Transverse colon (tissue), 4 donors: ENCODE measurements around the gene SLC35A4.

ENCODE experiments used
- CTCF ChIP-seq, 5 experiments: fragments of 200-600 bp in 3 of 5; fragments of 450-650 bp in 2 of 5; sonication (generic) in 3 of 5; IDR thresholded peaks; 1 replicate in 2 of 5; 2 replicates in 3 of 5; pipeline ENCODE4 v1.5.1; 2016 to 2017; ENCODE audit warnings: antibody characterized with exemption in 5 of 5, inconsistent platforms in 3 of 5, mild to moderate bottlenecking in 2 of 5, moderate library complexity in 1 of 5
- POLR2A ChIP-seq: fragments of 450-650 bp; IDR thresholded peaks from one replicate; pipeline ENCODE4 v1.6.1; 2016; ENCODE audit warnings: antibody characterized with exemption, mild to moderate bottlenecking, moderate library complexity
- POLR2AphosphoS5 ChIP-seq, 3 donors: sonication (generic); formaldehyde crosslinking; IDR thresholded peaks; one replicate each; pipeline ENCODE4 v1.6.1; 2016; ENCODE audit warnings: antibody characterized with exemption in 3 of 3

- TF ChIP-seq CTCF (IDR thresholded peaks at IDR 0.05) (no peak), POLR2AphosphoS5 (IDR thresholded peaks at IDR 0.05) (no peak), POLR2A (no peak)
These were observed 10.2 kb upstream of the SLC35A4 start for GRCh38 chr5:140554454-140554853.
